IMR-90 (cell line): ENCODE measurements around the gene PHF21B. TPM values are rescaled to one million over a fixed set of nuclear protein-coding genes. Genes with fewer than 3 reads are reported as not detected.

Source experiments
- ATAC-seq: fragments of 200-7000 bp; cut with Tn5 transposase; 2 replicates; pipeline ENCODE4 v1.9.1; 2020; ENCODE audit warnings: low read depth, mild to moderate bottlenecking, moderate library complexity
- BruUV-seq: library from RNA; stranded (reverse); fragments of 400-500 nt; replicated peaks from 2 replicates; lab custom pipeline; 2021; lab: Mats Ljungman, UMichigan
- CTCF ChIA-PET: fragments of 300-600 bp; formaldehyde crosslinking; extraction: SDS; loops from one replicate; lab custom pipeline; 2021; ENCODE audit warnings: antibody characterized with exemption; lab: Yijun Ruan, JAX
- POLR2A ChIA-PET: fragments of 300-600 bp; sonication (Branson Sonifier 250); formaldehyde crosslinking; loops from one replicate; lab custom pipeline; 2022; ENCODE audit warnings: antibody characterized with exemption; ENCODE audit not compliant: unreplicated experiment; lab: Charles Lee
- DNase-seq: peaks from one replicate; pipeline ENCODE4 v3.0.0; 2013
- H2AFZ ChIP-seq: replicated peaks from 2 replicates; pipeline ENCODE3; 2013; ENCODE audit warnings: low read length, mild to moderate bottlenecking; ENCODE audit not compliant: poor library complexity
- H2AK5ac ChIP-seq: 2 replicates; pipeline ENCODE4 v1.6.1; 2013; ENCODE audit warnings: low read depth, low read length, inconsistent platforms
- H2AK9ac ChIP-seq: replicated peaks from 2 replicates; pipeline ENCODE3; 2013; ENCODE audit warnings: mild to moderate bottlenecking, low read depth, low read length, moderate library complexity; ENCODE audit not compliant: poor library complexity
- H2BK120ac ChIP-seq: 2 replicates; pipeline ENCODE4 v1.6.1; 2013; ENCODE audit warnings: low read depth, low read length, inconsistent platforms
- H2BK15ac ChIP-seq: 3 replicates; pipeline ENCODE4 v1.6.1; 2013; ENCODE audit warnings: low read depth, low read length, inconsistent platforms
- H2BK20ac ChIP-seq: 2 replicates; pipeline ENCODE4 v1.6.1; 2013; ENCODE audit warnings: low read depth, mild to moderate bottlenecking, inconsistent platforms, low read length, moderate library complexity
- H2BK5ac ChIP-seq: 2 replicates; pipeline ENCODE4 v1.6.1; 2013; ENCODE audit warnings: mild to moderate bottlenecking, low read depth, low read length, inconsistent platforms; ENCODE audit not compliant: poor library complexity, severe bottlenecking
- H3K14ac ChIP-seq: replicated peaks from 2 replicates; pipeline ENCODE4 v1.6.1; 2013; ENCODE audit warnings: low read depth, low read length, inconsistent platforms
- H3K18ac ChIP-seq: 2 replicates; pipeline ENCODE4 v1.6.1; 2013; ENCODE audit warnings: low read depth, low read length, control low read depth
- H3K23ac ChIP-seq: 2 replicates; pipeline ENCODE4 v1.6.1; 2013; ENCODE audit warnings: low read depth, low read length, inconsistent platforms
- H3K27ac ChIP-seq: 2 replicates; pipeline ENCODE4 v1.5.1; 2013; ENCODE audit warnings: mild to moderate bottlenecking, control low read depth, low read length; ENCODE audit not compliant: insufficient read depth
- H3K27me3 ChIP-seq: 2 replicates; pipeline ENCODE4 v1.6.1; 2013; ENCODE audit warnings: low read length; ENCODE audit not compliant: control insufficient read depth, insufficient read depth
- H3K36me3 ChIP-seq: 2 replicates; pipeline ENCODE4 v1.6.1; 2013; ENCODE audit warnings: low read length, mixed read lengths; ENCODE audit not compliant: control insufficient read depth, insufficient read depth
- H3K4ac ChIP-seq: 2 replicates; pipeline ENCODE4 v1.6.1; 2013; ENCODE audit warnings: low read depth, low read length, inconsistent platforms
- H3K4me1 ChIP-seq: 2 replicates; pipeline ENCODE4 v1.6.1; 2013; ENCODE audit warnings: low read length, mixed read lengths; ENCODE audit not compliant: control insufficient read depth, insufficient read depth
- H3K4me2 ChIP-seq: 2 replicates; pipeline ENCODE4 v1.6.1; 2013; ENCODE audit warnings: low read depth, mild to moderate bottlenecking, control low read depth, low read length, moderate library complexity
- H3K4me3 ChIP-seq: 2 replicates; pipeline ENCODE4 v1.5.1; 2013; ENCODE audit warnings: low read depth, mild to moderate bottlenecking, control low read depth, low read length, moderate library complexity; ENCODE audit not compliant: insufficient read depth
- H3K56ac ChIP-seq: 2 replicates; pipeline ENCODE4 v1.6.1; 2013; ENCODE audit warnings: low read length, inconsistent platforms; ENCODE audit not compliant: insufficient read depth; ENCODE audit errors: extremely low read depth
- H3K79me1 ChIP-seq, 2 experiments: 2 replicates each; pipeline ENCODE4 v1.6.1; 2013; ENCODE audit warnings: low read length in 2 of 2, inconsistent platforms in 1 of 2, low read depth in 1 of 2
- H3K9ac ChIP-seq: 2 replicates; pipeline ENCODE4 v1.6.1; 2013; ENCODE audit warnings: low read depth, low read length, control low read depth
- H3K9me1 ChIP-seq: 2 replicates; pipeline ENCODE4 v1.6.1; 2013; ENCODE audit warnings: low read length, inconsistent platforms; ENCODE audit not compliant: insufficient read depth
- H3K9me3 ChIP-seq: 2 replicates; pipeline ENCODE4 v1.6.1; 2013; ENCODE audit warnings: low read length; ENCODE audit not compliant: control insufficient read depth, insufficient read depth
- H4K20me1 ChIP-seq: 2 replicates; pipeline ENCODE4 v1.6.1; 2013; ENCODE audit warnings: low read length, inconsistent platforms; ENCODE audit not compliant: insufficient read depth
- H4K5ac ChIP-seq: 2 replicates; pipeline ENCODE4 v1.6.1; 2013; ENCODE audit warnings: mild to moderate bottlenecking, low read depth, low read length, control low read depth
- H4K8ac ChIP-seq, 2 experiments: 2 replicates each; pipeline ENCODE4 v1.6.1; 2013; ENCODE audit warnings: low read depth in 2 of 2, low read length in 2 of 2, control low read depth in 1 of 2, inconsistent platforms in 1 of 2
- H4K91ac ChIP-seq: 2 replicates; pipeline ENCODE4 v1.6.1; 2013; ENCODE audit warnings: low read depth, low read length, inconsistent platforms; ENCODE audit not compliant: insufficient read depth
- BHLHE40 ChIP-seq: fragments of 150-350 bp; IDR thresholded peaks from 2 replicates; pipeline ENCODE4 v1.6.1; 2016; ENCODE audit warnings: mild to moderate bottlenecking, low read depth, low read length
- CEBPB ChIP-seq: IDR thresholded peaks from 2 replicates; pipeline ENCODE4 v1.6.1; 2012; ENCODE audit warnings: low read depth, low read length, improper control_type of control experiment
- CHD1 ChIP-seq: IDR thresholded peaks from 2 replicates; pipeline ENCODE4 v1.6.1; 2012; ENCODE audit warnings: low read depth, low read length, improper control_type of control experiment
- CTCF ChIP-seq: conservative IDR thresholded peaks from 2 replicates; pipeline ENCODE4 v1.5.1; 2012; ENCODE audit warnings: mild to moderate bottlenecking, low read depth, low read length, improper control_type of control experiment
- ELK1 ChIP-seq: fragments of 150-350 bp; IDR thresholded peaks from 2 replicates; pipeline ENCODE4 v1.6.1; 2016; ENCODE audit warnings: low read depth, mild to moderate bottlenecking, low read length, moderate library complexity, borderline replicate concordance
- FOS ChIP-seq: fragments of 150-350 bp; IDR thresholded peaks from 2 replicates; pipeline ENCODE4 v1.6.1; 2016; ENCODE audit warnings: low read depth, low read length
- MAFK ChIP-seq: IDR thresholded peaks from 2 replicates; pipeline ENCODE4 v1.6.1; 2012; ENCODE audit warnings: low read depth, low read length, improper control_type of control experiment
- MAZ ChIP-seq: IDR thresholded peaks from 2 replicates; pipeline ENCODE4 v1.6.1; 2012; ENCODE audit warnings: low read depth, mild to moderate bottlenecking, low read length, improper control_type of control experiment, moderate library complexity, borderline replicate concordance
- MXI1 ChIP-seq: IDR thresholded peaks from 2 replicates; pipeline ENCODE4 v1.6.1; 2012; ENCODE audit warnings: low read depth, mild to moderate bottlenecking, low read length, moderate library complexity, borderline replicate concordance
- NFE2L2 ChIP-seq: fragments of 150-350 bp; IDR thresholded peaks from 2 replicates; pipeline ENCODE4 v1.6.1; 2016; ENCODE audit warnings: low read depth, mild to moderate bottlenecking, low read length
- POLR2A ChIP-seq: IDR thresholded peaks from 2 replicates; pipeline ENCODE4 v1.6.1; 2012; ENCODE audit warnings: mild to moderate bottlenecking, low read depth, low read length
- RAD21 ChIP-seq: IDR thresholded peaks from 2 replicates; pipeline ENCODE4 v1.6.1; 2012; ENCODE audit warnings: low read length, improper control_type of control experiment
- RCOR1 ChIP-seq: IDR thresholded peaks from 2 replicates; pipeline ENCODE4 v1.6.1; 2012; ENCODE audit warnings: mild to moderate bottlenecking, low read length, improper control_type of control experiment; ENCODE audit not compliant: insufficient replicate concordance
- RFX5 ChIP-seq: IDR thresholded peaks from 2 replicates; pipeline ENCODE4 v1.8.0; 2012; ENCODE audit warnings: low read depth, mild to moderate bottlenecking, low read length, moderate library complexity
- SMC3 ChIP-seq: fragments of 150-350 bp; IDR thresholded peaks from 2 replicates; pipeline ENCODE4 v1.6.1; 2016; ENCODE audit warnings: low read depth, mild to moderate bottlenecking, antibody characterized with exemption, low read length, moderate library complexity
- USF2 ChIP-seq: fragments of 150-350 bp; IDR thresholded peaks from 2 replicates; pipeline ENCODE4 v1.6.1; 2017; ENCODE audit warnings: mild to moderate bottlenecking, antibody characterized with exemption, low read length, low read depth
- WGBS, 2 experiments: methylation state at CpG; one replicate each; pipeline versions ENCODE4 v1.1.5 to v1.1.7; 2013; ENCODE audit warnings: missing lambda C conversion rate in 2 of 2; ENCODE audit not compliant: insufficient read length in 1 of 2; ENCODE audit errors: extremely low coverage in 2 of 2; 5-methylcytosine and 5-hydroxymethylcytosine counted together
- dilution Hi-C: fragments of 300-500 bp; cut with HindIII; formaldehyde crosslinking; loops from one replicate; pipeline ENCODE4 v1.14.3; 2018; ENCODE audit warnings: low sequenced_read_pairs; ENCODE audit not compliant: unreplicated experiment
- in situ Hi-C: fragments of 300-500 bp; cut with MboI; formaldehyde crosslinking; loops from 3 replicates; pipeline ENCODE4 v1.14.3; 2019; ENCODE audit warnings: low sequenced_read_pairs, inconsistent platforms, mixed read lengths
- intact Hi-C: fragments of 100-400 bp; cut with micrococcal nuclease; formaldehyde crosslinking; loops from 2 replicates; pipeline ENCODE4 v1.10.0; 2022
- polyA plus RNA-seq, 3 experiments: library from polyadenylated mRNA; depleted of rRNA; stranded (reverse); fragments of >200 nt; gene quantifications; 2 replicates each; pipeline ENCODE4 v1.2.3, GENCODE V29; 2012; ENCODE audit warnings: low replicate concordance in 1 of 3
- total RNA-seq: library from RNA; depleted of rRNA; stranded (reverse); fragments of >200 nt; gene quantifications from 2 replicates; pipeline ENCODE4 v1.2.3, GENCODE V29; 2012

Gene PHF21B
- total and polyA plus RNA-seq, 2 of the 4 experiments (the other 2 are of a cell fraction): 0.02 TPM; not detected in 1

GRCh38 chr22:45026511-45026910 is 16.7 kb upstream of the PHF21B start:
- H3K56ac ChIP-seq: no peak overlapping the region
- H4K91ac ChIP-seq: no peak overlapping the region
- no peak overlapping the region for H3K4me3 ChIP-seq
- no peak overlapping the region for H3K4ac ChIP-seq
- no peak overlapping the region for H3K18ac ChIP-seq
- H3K79me1 ChIP-seq: no peaks in the 10 kb centered on the region
- BruUV-seq: no TSS peak
- WGBS, 2 experiments: 0% methylated on average over 1 of the region's 6 CpGs; no CpG with 5 or more reads in 1 of the 2 experiments
- in situ Hi-C loops: no loop called here
- dilution Hi-C loops: no loop called here
- no peaks in the 10 kb centered on the region for H3K9me3 ChIP-seq
- no peaks in the 10 kb centered on the region for H3K9me1 ChIP-seq
- no peak overlapping the region for H3K14ac ChIP-seq
- H2BK20ac ChIP-seq: no peak overlapping the region
- intact Hi-C loops: no loop called here
- TF ChIP-seq ELK1: no peak
- TF ChIP-seq MAZ: no peak
- no peak for TF ChIP-seq RFX5
- TF ChIP-seq POLR2A: no peak
- TF ChIP-seq MAFK: no peak
- no peak for TF ChIP-seq NFE2L2
- TF ChIP-seq FOS: no peak
- no peak for TF ChIP-seq MXI1
- no peak for TF ChIP-seq SMC3
- TF ChIP-seq RAD21: no peak
- no peak for TF ChIP-seq CEBPB
- TF ChIP-seq RCOR1: no peak
- no peak for TF ChIP-seq CTCF
- no peak for TF ChIP-seq BHLHE40
- TF ChIP-seq CHD1: no peak
- TF ChIP-seq USF2: no peak
- H4K8ac ChIP-seq: no peak overlapping the region
- H2BK15ac ChIP-seq: no peak overlapping the region
- DNase-seq (no peak), ATAC-seq (no peak)
- H3K4me2 ChIP-seq: no peak overlapping the region
- no peak overlapping the region for H4K5ac ChIP-seq
- no peak overlapping the region for H2AFZ ChIP-seq
- peaks cover 40% of the 10 kb centered on the region for H3K27me3 ChIP-seq
- H3K4me1 ChIP-seq: no peaks in the 10 kb centered on the region
- H3K23ac ChIP-seq: no peak overlapping the region
- H3K36me3 ChIP-seq: no peaks in the 10 kb centered on the region
- H3K27ac ChIP-seq: no peak overlapping the region
- H2BK120ac ChIP-seq: no peak overlapping the region
- no peaks in the 10 kb centered on the region for H4K20me1 ChIP-seq
- POLR2A ChIA-PET: no interaction called here
- no peak overlapping the region for H3K9ac ChIP-seq
- no peak overlapping the region for H2BK5ac ChIP-seq
- CTCF ChIA-PET: no interaction called here
- H2AK9ac ChIP-seq: no peak overlapping the region
- no peak overlapping the region for H2AK5ac ChIP-seq
